ENCODE measurements around the gene PLXDC1. TPM values are rescaled to one million over a fixed set of nuclear protein-coding genes. Genes with fewer than 3 reads are reported as not detected.

PLXDC1 gene
- total and polyA plus RNA-seq, 11 donors = 4.8 to 17.4 (median 13.3) TPM

DNA sequence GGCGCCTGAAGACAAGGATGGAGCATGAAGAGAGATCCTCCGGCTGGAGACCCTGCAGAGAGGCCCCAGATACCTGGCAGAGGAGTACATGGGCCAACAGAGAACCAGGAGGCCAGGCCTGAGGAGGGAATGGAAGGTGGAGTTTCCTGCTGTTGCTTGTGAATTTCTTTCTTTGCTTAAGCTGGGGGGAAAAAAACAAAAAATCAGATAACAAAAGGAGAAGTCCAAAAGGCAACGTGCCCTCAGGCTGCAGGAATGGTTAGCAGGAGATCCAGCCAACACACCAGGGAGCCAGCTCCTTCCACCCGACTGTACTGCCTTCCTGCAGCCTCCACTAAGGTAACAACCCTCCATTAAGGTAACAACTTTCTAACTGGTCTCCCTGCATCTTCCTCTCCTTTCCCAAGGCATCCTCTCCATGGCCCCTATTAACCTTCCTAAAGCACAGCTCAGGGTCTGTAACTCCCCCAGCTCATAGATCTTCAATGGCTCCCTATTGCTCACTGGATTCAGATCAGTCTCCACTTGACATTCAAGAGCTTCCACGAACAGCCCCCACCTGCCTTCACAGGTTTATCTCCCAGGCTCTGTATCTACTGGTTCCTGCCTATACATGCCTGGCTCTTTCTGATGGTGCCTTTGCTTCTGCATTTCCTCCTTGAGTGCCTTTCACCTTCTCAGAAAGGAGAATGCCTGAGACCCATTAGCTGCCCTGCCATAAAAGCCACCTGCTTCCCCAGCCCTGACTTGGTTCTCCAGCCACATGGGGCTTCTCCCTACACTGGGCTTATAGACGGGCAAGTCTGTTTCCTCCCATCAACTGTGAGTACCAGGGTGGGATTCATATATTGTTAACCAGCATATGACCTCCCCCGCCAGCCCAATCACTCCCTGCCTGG lies 15.2 kb upstream of the PLXDC1 start:
- WGBS, 4 donors = 58 to 70% (median 64%) methylated on average over 7 of the region's 7 CpGs
- intact Hi-C loops (cut with DNase I) = loop anchor here in 3 of 10 donors (1.0 to 10.0 kb wide), 3 partner anchors 33 to 302 kb away; no protein-coding TSS in a partner anchor
- H3K27ac ChIP-seq = peak overlapping the region in 3 of 12 donors; percentile 35 to 61 (median 37)

DNA sequence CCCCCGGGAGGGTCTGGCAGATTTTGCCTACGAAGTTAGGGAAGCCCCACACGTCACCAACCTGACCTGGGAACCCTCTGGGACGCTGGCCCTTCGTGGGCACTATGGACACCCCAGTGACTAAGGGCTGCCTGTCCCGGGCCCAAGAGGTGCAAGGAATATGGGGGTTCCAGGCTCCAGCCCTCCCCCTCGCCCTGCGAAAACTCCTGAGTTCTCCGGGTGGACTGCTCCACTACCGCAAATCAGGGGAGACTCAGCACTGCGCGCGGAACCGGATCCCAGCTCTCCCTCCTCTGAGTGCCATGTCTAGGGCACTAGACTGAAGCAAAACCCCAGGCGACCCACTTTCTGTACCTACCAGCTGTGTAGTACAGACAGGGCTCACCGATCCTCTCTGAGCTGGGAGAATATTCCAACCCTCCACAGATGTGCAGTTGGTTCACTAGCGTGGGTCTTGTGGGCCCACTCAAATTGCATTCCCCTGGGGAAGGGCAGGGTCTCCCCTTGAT lies 14.5 kb upstream of the PLXDC1 start, which contains the start of gene ARL5C:
Gene ARL5C (minus strand): TSS at position 321 of the 509 bp plus-strand sequence. CDS start 401 bp downstream, outside the sequence.
- 58 to 87% (median 68%) methylated on average over 10 to 17 of the region's 17 CpGs for WGBS, 4 donors
- Histone ChIP-seq H3K27ac (peak within 1 kb of the TSS in 8 of 12 donors; percentile 22 to 65 (median 48)), H3K4me3 (peak within 1 kb of the TSS; percentile 40 to 68 (median 58)), H3K27me3 (no peaks in the 10 kb centered on the region), H3K4me1 (peaks cover 0 to 46% (median 26%) of the 10 kb centered on the region in 12 donors), H3K36me3 (no peaks in the 10 kb centered on the region), H3K9me3 (peaks cover 0 to 5% (median 0%) of the 10 kb centered on the region in 12 donors)
- DNase-seq (no peak), ATAC-seq (no peak)
- intact Hi-C loops (cut with DNase I) = loop anchor here in 2 of 10 donors (10.0 kb wide), 2 partner anchors 69 to 301 kb away; no protein-coding TSS in a partner anchor
- TF ChIP-seq POLR2A (IDR thresholded peaks at IDR 0.05) = no peak
- TF ChIP-seq, protein P1, sequence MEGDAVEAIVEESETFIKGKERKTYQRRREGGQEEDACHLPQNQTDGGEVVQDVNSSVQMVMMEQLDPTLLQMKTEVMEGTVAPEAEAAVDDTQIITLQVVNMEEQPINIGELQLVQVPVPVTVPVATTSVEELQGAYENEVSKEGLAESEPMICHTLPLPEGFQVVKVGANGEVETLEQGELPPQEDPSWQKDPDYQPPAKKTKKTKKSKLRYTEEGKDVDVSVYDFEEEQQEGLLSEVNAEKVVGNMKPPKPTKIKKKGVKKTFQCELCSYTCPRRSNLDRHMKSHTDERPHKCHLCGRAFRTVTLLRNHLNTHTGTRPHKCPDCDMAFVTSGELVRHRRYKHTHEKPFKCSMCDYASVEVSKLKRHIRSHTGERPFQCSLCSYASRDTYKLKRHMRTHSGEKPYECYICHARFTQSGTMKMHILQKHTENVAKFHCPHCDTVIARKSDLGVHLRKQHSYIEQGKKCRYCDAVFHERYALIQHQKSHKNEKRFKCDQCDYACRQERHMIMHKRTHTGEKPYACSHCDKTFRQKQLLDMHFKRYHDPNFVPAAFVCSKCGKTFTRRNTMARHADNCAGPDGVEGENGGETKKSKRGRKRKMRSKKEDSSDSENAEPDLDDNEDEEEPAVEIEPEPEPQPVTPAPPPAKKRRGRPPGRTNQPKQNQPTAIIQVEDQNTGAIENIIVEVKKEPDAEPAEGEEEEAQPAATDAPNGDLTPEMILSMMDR (IDR thresholded peaks at IDR 0.05) = no peak

More for the DNA sequence above, 15.2 kb upstream of the PLXDC1 start:
- Histone ChIP-seq H3K4me3 (peak overlapping the region in 1 of 12 donors; percentile 5), H3K9me3 (peaks cover 0 to 5% (median 0%) of the 10 kb centered on the region in 12 donors), H3K36me3 (no peaks in the 10 kb centered on the region), H3K27me3 (no peaks in the 10 kb centered on the region), H3K4me1 (peaks cover 0 to 43% (median 26%) of the 10 kb centered on the region in 12 donors)
- DNase-seq (no peak), ATAC-seq (no peak)
- TF ChIP-seq POLR2A (IDR thresholded peaks at IDR 0.05) = no peak
- TF ChIP-seq, protein P1 (IDR thresholded peaks at IDR 0.05) = no peak

DNA sequence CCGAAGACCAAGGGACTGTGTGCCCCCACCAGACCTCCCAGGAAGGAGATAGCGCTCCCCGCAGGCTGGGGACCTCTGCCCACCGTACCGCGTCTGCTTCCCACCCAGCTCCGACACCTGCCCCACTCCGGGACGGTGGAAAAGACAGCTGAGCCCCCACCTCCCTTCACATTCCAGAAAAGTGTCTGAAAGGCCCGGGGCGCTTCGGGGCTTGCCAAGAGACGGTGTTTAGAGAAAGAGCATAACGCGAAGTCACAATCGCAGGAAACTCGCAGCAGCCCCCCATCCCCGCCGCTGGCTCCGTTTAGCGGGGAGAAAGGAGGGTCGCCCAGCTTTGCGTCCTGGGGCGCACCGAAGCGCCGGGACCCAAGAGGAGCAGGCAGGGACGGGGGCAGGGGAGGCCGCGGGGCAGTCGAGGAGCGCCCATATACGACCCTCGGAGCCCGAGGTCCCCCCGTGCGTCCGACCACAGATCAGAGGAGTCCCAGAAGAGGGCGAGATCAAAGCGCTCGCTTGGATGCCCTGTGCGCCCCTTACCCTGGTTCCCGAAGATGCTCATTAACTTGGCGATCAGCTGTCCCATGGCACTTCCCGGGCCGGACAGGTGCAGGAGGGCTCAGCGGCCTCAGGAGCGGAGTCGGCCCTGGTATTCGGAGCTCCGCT lies 13.9 kb upstream of the PLXDC1 start:
- Histone ChIP-seq H3K27ac (peak overlapping the region in 6 of 12 donors; percentile 19 to 65 (median 44)), H3K4me1 (peaks cover 0 to 51% (median 26%) of the 10 kb centered on the region in 12 donors), H3K27me3 (no peaks in the 10 kb centered on the region), H3K36me3 (no peaks in the 10 kb centered on the region), H3K9me3 (peaks cover 0 to 5% (median 0%) of the 10 kb centered on the region in 12 donors), H3K4me3 (peak overlapping the region; percentile 40 to 68 (median 58))
- DNase-seq (peak in 1 of 5 donors; percentile 65), ATAC-seq (peak in 2 of 4 donors; percentile 5 to 25)
- intact Hi-C loops (cut with DNase I) = loop anchor here in 2 of 10 donors (10.0 kb wide), 2 partner anchors 69 to 301 kb away; no protein-coding TSS in a partner anchor
- 8 to 24% (median 20%) methylated on average over 33 to 51 of the region's 51 CpGs for WGBS, 4 donors
- TF ChIP-seq, protein P1 (IDR thresholded peaks at IDR 0.05) = no peak
- TF ChIP-seq POLR2A (IDR thresholded peaks at IDR 0.05) = no peak
